Activated naive CD8-positive, alpha-beta T cell (primary cell): Measurements from ENCODE around the gene FASTK.

Experiments used
- H3K27ac Mint-ChIP-seq: one replicate; pipeline ENCODE4 v1.8.0; 2021; ENCODE audit warnings: mixed read lengths
- H3K27me3 Mint-ChIP-seq: one replicate; pipeline ENCODE4 v1.8.0; 2021; ENCODE audit warnings: mixed read lengths
- H3K36me3 Mint-ChIP-seq: one replicate; pipeline ENCODE4 v1.8.0; 2021; ENCODE audit warnings: mixed read lengths
- H3K4me1 Mint-ChIP-seq: one replicate; pipeline ENCODE4 v1.8.0; 2021; ENCODE audit warnings: low read depth, mixed read lengths
- H3K4me3 Mint-ChIP-seq: one replicate; pipeline ENCODE4 v1.8.0; 2021; ENCODE audit warnings: mild to moderate bottlenecking, mixed read lengths
- H3K9me3 Mint-ChIP-seq: one replicate; pipeline ENCODE4 v1.8.0; 2021; ENCODE audit warnings: low read depth, mixed read lengths

Gene FASTK

GRCh38 chr7:151060113-151060415 is 20.5 kb downstream of the FASTK start:
- Mint-ChIP-seq H3K27me3 (no peaks in the 10 kb centered on the region), H3K9me3 (no peaks in the 10 kb centered on the region), H3K27ac (peak overlapping the region; percentile 64), H3K36me3 (no peaks in the 10 kb centered on the region), H3K4me1 (peaks cover 20% of the 10 kb centered on the region), H3K4me3 (peak overlapping the region; percentile 84)

GRCh38 chr7:151059367-151060112 is 21.1 kb downstream of the FASTK start, which contains the start of gene SLC4A2:
TSS of gene SLC4A2 (plus strand) at chr7:151059589. CDS start at chr7:151061988, 2,399 bp downstream.
- peaks cover 20% of the 10 kb centered on the region for H3K4me1 Mint-ChIP-seq
- peak within 1 kb of the TSS; percentile 90 for H3K27ac Mint-ChIP-seq

GRCh38 chr7:151058781-151059366 is 21.7 kb downstream of the FASTK start:
- Mint-ChIP-seq H3K4me3 (peak overlapping the region; percentile 95), H3K9me3 (no peaks in the 10 kb centered on the region), H3K27me3 (no peaks in the 10 kb centered on the region), H3K27ac (peak overlapping the region; percentile 90), H3K36me3 (no peaks in the 10 kb centered on the region), H3K4me1 (peaks cover 20% of the 10 kb centered on the region)

More at GRCh38 chr7:151059367-151060112, 21.1 kb downstream of the FASTK start, which contains the start of gene SLC4A2:
- H3K36me3 Mint-ChIP-seq = no peaks in the 10 kb centered on the region
- no peaks in the 10 kb centered on the region for H3K9me3 Mint-ChIP-seq
- no peaks in the 10 kb centered on the region for H3K27me3 Mint-ChIP-seq
- H3K4me3 Mint-ChIP-seq = peak within 1 kb of the TSS; percentile 95

- no peaks in the 10 kb centered on the region for H3K36me3 Mint-ChIP-seq
- H3K9me3 Mint-ChIP-seq = no peaks in the 10 kb centered on the region
- peak overlapping the region; percentile 95 for H3K4me3 Mint-ChIP-seq
- no peaks in the 10 kb centered on the region for H3K27me3 Mint-ChIP-seq
- peak overlapping the region; percentile 90 for H3K27ac Mint-ChIP-seq
- peaks cover 20% of the 10 kb centered on the region for H3K4me1 Mint-ChIP-seq
Observed at GRCh38 chr7:151057989-151058780, 22.4 kb downstream of the FASTK start.

GRCh38 chr7:151057506-151057988 is 23.1 kb downstream of the FASTK start, which contains the start of gene CDK5:
TSS of gene CDK5 (minus strand) at chr7:151057897. CDS start at chr7:151057848, 49 bp downstream.
- H3K9me3 Mint-ChIP-seq = no peaks in the 10 kb centered on the region
- peak within 1 kb of the TSS; percentile 90 for H3K27ac Mint-ChIP-seq
- peaks cover 21% of the 10 kb centered on the region for H3K4me1 Mint-ChIP-seq
- H3K27me3 Mint-ChIP-seq = no peaks in the 10 kb centered on the region
- H3K4me3 Mint-ChIP-seq = peak within 1 kb of the TSS; percentile 95
- H3K36me3 Mint-ChIP-seq = peaks cover 4% of the 10 kb centered on the region

GRCh38 chr7:151056666-151057505 is 23.7 kb downstream of the FASTK start:
- no peaks in the 10 kb centered on the region for H3K9me3 Mint-ChIP-seq
- peak overlapping the region; percentile 95 for H3K4me3 Mint-ChIP-seq
- H3K27ac Mint-ChIP-seq = peak overlapping the region; percentile 46
- H3K36me3 Mint-ChIP-seq = peaks cover 5% of the 10 kb centered on the region
- peaks cover 23% of the 10 kb centered on the region for H3K4me1 Mint-ChIP-seq
- no peaks in the 10 kb centered on the region for H3K27me3 Mint-ChIP-seq

- Mint-ChIP-seq H3K9me3 (no peaks in the 10 kb centered on the region), H3K27me3 (no peaks in the 10 kb centered on the region), H3K4me1 (peaks cover 19% of the 10 kb centered on the region), H3K27ac (no peak overlapping the region), H3K4me3 (peak overlapping the region; percentile 95), H3K36me3 (peaks cover 5% of the 10 kb centered on the region)
Observed at GRCh38 chr7:151056283-151056665, 24.3 kb downstream of the FASTK start.

- Mint-ChIP-seq H3K4me1 (peaks cover 11% of the 10 kb centered on the region), H3K4me3 (no peak overlapping the region)
Observed at GRCh38 chr7:151053751-151054150, 26.9 kb downstream of the FASTK start.

GRCh38 chr7:151053096-151053495 is 27.5 kb downstream of the FASTK start:
- H3K27ac Mint-ChIP-seq = no peak overlapping the region
- H3K4me1 Mint-ChIP-seq = peaks cover 9% of the 10 kb centered on the region
- H3K9me3 Mint-ChIP-seq = no peaks in the 10 kb centered on the region
- H3K4me3 Mint-ChIP-seq = peak overlapping the region; percentile 5
- peaks cover 5% of the 10 kb centered on the region for H3K36me3 Mint-ChIP-seq
- H3K27me3 Mint-ChIP-seq = no peaks in the 10 kb centered on the region

More at GRCh38 chr7:151053751-151054150, 26.9 kb downstream of the FASTK start:
- no peaks in the 10 kb centered on the region for H3K9me3 Mint-ChIP-seq
- no peaks in the 10 kb centered on the region for H3K27me3 Mint-ChIP-seq
- H3K27ac Mint-ChIP-seq = no peak overlapping the region
- peaks cover 5% of the 10 kb centered on the region for H3K36me3 Mint-ChIP-seq

GRCh38 chr7:151051108-151051507 is 29.5 kb downstream of the FASTK start:
- H3K27me3 Mint-ChIP-seq = no peaks in the 10 kb centered on the region
- H3K9me3 Mint-ChIP-seq = no peaks in the 10 kb centered on the region
- H3K4me1 Mint-ChIP-seq = peaks cover 3% of the 10 kb centered on the region
- no peak overlapping the region for H3K27ac Mint-ChIP-seq
- H3K4me3 Mint-ChIP-seq = no peak overlapping the region
- peaks cover 5% of the 10 kb centered on the region for H3K36me3 Mint-ChIP-seq

- H3K9me3 Mint-ChIP-seq = no peaks in the 10 kb centered on the region
- peaks cover 5% of the 10 kb centered on the region for H3K36me3 Mint-ChIP-seq
- H3K4me3 Mint-ChIP-seq = no peak overlapping the region
- no peak overlapping the region for H3K27ac Mint-ChIP-seq
- H3K27me3 Mint-ChIP-seq = no peaks in the 10 kb centered on the region
- peaks cover 3% of the 10 kb centered on the region for H3K4me1 Mint-ChIP-seq
Observed at GRCh38 chr7:151048911-151049463, 31.6 kb downstream of the FASTK start.

- Mint-ChIP-seq H3K36me3 (peaks cover 5% of the 10 kb centered on the region), H3K4me1 (peaks cover 3% of the 10 kb centered on the region), H3K4me3 (no peak within 1 kb of the TSS), H3K27ac (peak within 1 kb of the TSS; percentile 28), H3K9me3 (no peaks in the 10 kb centered on the region), H3K27me3 (no peaks in the 10 kb centered on the region)
Observed at GRCh38 chr7:151047976-151048815, 32.4 kb downstream of the FASTK start, which contains the start of gene ASIC3. TSS of gene ASIC3 (plus strand) at chr7:151048531. CDS start at chr7:151048886, 355 bp downstream.
